Esophagus muscularis mucosa (tissue), 3 donors: ENCODE results near the gene EZH2.

ENCODE experiments used
- CTCF ChIP-seq, 3 experiments: fragments of 200-600 bp in 2 of 3; fragments of 450-650 bp in 1 of 3; sonication (generic) in 2 of 3; IDR thresholded peaks; one replicate each; pipeline ENCODE4 v1.5.1; 2017 to 2019; ENCODE audit warnings: antibody characterized with exemption in 3 of 3, mild to moderate bottlenecking in 2 of 3, moderate library complexity in 1 of 3
- POLR2A ChIP-seq: fragments of 450-650 bp; IDR thresholded peaks from one replicate; pipeline ENCODE4 v1.6.1; 2017; ENCODE audit warnings: antibody characterized with exemption, moderate library complexity, mild to moderate bottlenecking, low read depth

GRCh38 chr7:148929176-148929575, 45.1 kb upstream of the EZH2 start:
- TF ChIP-seq POLR2A: no peak
- TF ChIP-seq CTCF (IDR thresholded peaks at IDR 0.05): no peak
